Measurements from ENCODE around the gene MYCBPAP.

The MYCBPAP gene, protein sequence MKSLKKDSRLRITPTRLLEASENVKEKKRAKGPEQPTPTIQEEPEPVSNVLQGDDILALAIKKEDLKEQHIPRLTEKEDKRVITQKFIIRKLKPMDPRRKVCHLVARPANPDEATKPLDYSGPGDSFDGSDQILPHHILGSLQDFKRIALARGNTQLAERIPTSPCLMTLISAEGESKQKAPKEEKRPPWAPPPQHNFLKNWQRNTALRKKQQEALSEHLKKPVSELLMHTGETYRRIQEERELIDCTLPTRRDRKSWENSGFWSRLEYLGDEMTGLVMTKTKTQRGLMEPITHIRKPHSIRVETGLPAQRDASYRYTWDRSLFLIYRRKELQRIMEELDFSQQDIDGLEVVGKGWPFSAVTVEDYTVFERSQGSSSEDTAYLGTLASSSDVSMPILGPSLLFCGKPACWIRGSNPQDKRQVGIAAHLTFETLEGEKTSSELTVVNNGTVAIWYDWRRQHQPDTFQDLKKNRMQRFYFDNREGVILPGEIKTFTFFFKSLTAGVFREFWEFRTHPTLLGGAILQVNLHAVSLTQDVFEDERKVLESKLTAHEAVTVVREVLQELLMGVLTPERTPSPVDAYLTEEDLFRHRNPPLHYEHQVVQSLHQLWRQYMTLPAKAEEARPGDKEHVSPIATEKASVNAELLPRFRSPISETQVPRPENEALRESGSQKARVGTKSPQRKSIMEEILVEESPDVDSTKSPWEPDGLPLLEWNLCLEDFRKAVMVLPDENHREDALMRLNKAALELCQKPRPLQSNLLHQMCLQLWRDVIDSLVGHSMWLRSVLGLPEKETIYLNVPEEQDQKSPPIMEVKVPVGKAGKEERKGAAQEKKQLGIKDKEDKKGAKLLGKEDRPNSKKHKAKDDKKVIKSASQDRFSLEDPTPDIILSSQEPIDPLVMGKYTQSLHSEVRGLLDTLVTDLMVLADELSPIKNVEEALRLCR

DNA sequence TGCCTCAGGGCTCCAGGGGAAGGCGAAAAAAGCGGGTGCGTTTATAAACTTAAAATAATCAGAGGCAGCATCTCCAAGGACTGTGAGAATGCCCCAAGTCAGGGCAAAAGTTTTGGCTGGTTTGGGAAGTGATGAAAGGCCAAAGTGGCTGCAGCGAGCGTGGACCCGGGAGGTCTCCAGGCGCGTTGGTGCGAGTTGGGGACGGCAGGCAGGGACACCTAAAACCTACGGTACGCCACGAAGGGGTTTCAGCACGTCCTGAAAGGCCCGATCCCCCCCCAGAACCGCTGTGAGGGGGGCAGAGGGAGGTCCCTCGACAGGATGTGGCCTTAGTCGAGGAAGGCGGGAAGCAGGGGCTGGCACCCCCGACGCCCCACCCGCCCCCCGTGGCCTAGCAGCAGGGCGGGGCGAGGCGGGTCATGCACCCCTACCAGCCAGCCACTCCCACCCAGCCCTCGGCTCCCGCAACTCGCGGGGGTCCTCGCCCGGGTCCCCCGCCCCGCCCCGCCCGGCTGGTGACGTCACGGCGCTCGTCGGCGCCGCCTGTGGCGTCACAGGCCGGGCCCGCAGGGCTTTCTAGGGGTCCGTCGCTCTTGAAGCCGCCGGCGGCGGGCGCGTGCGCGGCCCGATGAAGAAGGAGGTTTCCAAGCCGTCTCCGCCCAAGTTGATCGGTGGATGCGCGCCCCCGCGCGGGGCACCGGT lies at the start of gene MYCBPAP:
Gene MYCBPAP, plus strand, starts transcription at position 569 of the 702 bp plus-strand sequence. CDS start 236 bp downstream, outside the sequence.
- DNase-seq = peak; percentile 93

DNA sequence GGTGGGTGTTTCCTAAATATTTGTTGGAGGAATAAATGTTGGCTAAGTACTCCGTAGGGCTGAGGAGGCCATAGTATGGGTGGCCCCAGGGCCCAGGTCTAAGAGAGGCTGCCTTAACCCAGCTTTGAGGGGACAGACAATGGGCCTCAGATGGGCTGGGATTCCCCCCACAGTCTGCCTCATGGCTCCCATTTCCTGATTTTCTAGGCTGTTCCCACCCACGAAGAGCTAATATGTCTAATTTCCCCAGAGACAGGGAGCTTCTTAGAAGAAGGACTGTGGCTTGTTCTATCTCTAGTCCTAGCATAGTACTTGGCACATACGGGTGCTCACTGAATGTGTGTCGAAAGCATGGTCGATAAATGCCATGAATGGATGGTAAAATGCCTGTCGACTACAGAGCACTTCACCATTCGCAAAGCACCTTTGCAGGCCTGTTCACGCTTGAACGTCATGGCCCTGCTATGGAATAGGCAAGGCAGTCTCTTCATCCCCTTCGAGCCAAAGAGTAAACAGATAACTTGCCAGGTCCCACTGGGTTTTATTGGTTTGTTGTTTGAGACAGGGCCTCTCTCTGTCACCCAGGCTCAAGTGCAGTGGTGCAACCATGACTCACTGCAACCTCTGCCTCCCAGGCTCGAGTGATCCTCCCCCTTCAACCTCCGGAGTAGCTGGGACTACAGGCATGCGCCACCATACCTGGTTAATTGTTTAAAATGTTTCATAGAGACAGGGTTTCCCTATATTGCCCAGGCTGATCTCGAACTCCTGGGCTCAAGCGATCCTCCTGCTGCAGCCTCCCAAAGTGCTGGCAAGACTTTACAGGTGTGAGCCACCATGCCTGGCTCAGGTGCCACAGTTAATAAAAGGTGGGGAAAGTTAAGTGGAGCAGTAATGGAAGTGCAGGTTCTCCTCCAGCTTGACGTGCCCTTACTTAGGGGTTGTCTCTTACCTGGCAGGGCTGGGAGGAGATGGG lies 49.2 kb upstream of the MYCBPAP start:
- no peak for DNase-seq

DNA sequence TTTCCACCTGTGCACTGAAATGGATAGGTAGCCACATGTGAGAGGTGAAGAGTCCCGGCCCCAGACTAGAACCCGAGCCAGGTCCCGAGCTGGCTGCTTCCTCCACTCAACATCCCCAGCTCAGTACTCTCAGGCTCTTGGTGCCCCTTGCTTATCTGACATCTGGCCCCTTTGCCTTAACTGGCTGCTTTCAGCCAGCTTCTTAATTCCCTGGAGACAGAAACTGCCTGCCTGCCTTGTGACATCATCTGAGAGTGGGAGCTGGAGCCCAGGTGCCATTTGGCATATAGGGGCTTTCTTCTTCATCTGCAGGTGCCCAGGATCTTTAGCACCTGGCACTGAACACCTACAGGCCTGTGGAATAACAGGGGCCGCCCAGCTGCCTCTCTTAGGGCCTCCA lies 48.5 kb upstream of the MYCBPAP start:
- peak; percentile 61 for DNase-seq

DNA sequence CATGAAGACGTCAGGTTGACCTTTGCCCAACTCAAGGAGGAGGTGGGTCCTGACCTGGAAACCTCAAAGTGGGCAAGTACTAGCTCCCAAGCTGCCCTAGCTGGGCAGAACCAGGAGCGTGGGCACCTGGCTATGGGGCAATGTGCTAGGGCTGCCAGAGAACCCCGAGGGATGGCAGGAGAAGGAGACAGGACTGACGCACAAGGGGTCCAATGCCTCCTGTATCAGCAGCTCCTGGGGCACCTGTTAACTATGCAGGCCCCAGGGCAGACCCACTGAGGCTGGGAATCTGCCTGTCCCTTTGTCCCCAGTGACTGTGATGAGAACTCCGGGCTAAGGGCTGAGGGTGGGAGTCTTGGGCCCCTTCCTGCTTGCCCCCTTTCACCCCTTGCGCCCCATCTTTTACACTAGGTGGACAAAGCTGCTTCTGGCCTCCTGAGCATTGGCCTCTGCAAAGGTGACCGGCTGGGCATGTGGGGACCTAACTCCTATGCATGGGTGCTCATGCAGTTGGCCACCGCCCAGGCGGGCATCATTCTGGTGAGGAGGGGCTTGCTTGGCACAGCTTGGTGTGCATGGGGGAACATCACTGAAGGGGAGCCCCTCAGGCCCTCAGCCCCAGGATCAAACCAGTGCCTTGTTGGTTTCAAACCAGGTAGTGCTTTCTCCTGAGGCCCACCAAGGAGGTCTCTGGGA lies 47.3 kb upstream of the MYCBPAP start:
- DNase-seq = no peak

DNA sequence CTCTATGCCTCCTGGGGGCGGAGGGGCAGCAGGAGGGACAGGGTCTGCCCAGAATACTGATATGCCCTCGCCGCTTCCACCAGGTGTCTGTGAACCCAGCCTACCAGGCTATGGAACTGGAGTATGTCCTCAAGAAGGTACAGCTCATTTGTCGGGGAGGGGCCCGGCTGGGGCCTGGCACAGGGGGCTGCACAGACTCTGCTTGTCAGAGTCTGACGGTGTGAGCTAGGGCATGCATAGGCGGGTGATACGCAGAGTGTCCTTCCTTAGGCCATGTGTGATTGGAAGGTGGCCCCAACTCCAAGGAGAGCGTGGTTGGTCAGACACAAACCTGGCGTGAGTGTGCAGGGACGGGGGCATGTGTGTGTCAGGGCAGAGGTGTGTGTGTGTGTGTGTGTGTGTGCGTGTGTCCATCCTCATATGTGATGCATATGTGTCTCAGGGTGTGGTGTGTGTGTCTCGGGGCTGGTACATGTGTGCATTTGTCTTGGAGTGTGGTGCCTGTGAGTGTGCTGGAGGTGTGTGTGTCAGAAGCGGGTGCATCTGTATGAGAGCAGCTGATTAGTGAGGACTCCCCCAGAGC lies 46.6 kb upstream of the MYCBPAP start:
- DNase-seq = no peak

DNA sequence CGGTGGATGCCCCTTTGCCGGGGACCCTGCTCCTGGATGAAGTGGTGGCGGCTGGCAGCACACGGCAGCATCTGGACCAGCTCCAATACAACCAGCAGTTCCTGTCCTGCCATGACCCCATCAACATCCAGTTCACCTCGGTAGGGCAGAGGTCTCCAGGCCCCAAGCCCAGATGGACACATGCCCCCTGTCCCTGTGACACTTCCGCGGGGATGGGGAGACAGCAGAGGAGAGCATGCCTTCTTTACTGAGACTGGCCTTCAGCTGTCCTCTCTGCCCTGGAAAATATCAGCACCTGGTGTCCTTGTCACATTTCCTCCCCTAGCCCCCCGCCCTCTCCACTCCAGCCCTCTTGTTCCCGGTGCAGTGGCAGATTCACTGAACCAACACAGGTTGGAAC lies 45.8 kb upstream of the MYCBPAP start:
- no peak for DNase-seq

DNA sequence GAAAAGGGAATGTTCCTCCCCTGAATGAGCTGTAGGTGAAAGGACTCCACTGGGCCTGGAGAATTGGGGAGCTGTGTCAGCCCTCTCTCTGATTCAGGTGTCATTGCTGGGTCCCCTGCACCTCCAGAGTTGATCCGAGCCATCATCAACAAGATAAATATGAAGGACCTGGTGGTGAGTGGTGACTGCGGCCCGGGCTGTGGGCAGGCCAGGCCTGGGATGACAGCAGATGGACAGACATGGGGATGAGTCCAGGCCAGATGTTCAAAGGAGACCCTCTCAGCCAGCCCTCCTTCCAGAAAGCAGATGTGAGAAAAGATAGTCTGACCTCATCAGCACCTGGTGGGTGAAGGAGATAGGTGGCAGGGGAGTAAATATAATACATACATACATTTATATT lies 44.1 kb upstream of the MYCBPAP start:
- DNase-seq = no peak

DNA sequence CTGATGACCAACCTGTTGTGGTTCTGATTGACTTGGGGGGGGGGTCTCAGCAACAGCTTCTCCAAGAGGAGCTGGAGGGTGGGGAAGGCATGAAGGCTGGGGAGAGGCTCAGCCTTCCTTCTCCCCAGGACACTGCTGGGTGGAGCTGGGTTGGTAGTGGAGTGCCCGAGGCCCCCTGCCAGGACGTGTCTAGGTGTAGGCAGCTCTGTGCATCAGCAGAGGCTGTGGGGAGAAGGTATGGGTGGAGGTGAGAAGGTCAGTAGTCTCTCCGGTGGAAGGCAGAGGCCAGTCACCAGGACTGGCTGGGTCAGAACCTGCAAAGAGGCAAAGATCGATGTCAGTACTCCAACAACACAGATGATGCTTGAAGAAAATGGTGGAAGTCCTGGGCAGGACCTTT lies 43.5 kb upstream of the MYCBPAP start:
- DNase-seq = no peak

DNA sequence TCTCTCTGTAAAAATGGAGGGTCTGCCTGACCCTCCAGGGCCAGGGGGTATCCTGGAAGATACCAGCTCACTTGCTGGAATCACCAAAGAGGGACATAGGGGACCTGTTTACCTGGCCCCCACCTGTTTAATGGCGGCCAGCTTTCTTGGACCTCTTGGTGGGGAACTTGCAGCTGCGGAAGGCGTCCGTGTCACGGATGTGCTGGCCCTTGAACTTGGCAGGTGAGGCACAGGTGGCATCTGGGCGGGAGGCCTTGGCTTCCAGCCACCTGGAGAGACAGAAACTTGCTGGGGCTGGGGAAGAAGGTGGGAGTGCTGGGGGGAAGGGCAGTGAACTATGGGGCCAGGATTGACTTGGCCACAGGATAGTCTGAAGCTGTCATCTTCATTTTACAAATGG lies 43.1 kb upstream of the MYCBPAP start:
- no peak for DNase-seq

DNA sequence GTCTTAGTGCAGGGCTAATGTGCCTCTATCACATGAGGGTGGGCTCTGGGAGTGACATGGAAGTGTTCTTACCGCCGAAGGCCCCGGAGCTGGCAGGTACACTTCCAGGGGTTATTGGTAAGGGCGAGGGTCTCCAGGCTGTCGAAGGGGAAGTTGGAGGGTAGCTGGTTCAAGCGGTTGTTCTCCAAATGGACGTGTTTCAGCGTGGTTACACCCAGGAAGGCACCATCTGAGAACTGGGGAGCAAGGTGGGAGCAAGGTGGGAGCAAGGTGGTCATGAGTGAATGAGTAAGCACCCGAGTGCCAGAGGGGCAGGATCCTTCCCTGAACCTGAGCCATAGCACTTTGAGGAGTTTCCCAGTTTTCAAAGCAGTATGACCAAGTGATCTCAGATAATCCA lies 42.6 kb upstream of the MYCBPAP start:
- no peak for DNase-seq

DNA sequence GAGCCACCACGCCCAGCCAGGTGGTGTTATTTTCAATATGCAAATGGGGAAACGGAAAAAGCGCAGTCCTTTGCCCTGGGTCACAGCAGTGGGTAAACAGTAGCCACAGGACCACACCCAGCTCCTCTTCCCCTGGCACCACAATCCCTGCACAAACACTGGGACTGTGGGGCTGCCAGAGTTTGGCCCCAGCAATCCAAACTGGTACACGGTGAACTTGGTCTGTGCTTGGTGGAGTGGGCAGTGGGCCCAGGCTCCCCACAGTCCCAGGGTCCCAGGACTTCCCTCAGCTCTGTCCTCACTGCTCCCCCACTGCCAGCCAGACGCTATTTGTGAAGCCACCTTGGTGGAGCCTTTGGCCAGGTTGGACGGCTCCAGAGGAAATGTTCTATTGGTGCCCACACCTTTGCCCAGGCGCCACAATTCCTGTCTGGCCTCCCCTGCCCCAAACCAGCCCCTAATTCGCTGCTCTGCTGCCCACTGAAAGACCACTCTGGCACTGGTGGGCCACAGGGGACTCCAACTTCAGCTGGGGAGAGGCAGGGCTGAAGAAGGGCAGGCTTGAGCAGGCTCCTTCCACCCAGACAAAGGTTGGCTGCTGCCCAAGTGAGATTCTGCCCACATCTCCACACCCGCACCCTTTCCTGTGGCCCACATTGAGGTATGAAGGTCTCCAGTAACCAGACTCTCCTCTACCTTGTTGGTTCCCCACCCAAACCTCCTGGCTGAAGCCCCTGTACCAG lies 41.7 kb upstream of the MYCBPAP start:
- DNase-seq = peak; percentile 90

DNA sequence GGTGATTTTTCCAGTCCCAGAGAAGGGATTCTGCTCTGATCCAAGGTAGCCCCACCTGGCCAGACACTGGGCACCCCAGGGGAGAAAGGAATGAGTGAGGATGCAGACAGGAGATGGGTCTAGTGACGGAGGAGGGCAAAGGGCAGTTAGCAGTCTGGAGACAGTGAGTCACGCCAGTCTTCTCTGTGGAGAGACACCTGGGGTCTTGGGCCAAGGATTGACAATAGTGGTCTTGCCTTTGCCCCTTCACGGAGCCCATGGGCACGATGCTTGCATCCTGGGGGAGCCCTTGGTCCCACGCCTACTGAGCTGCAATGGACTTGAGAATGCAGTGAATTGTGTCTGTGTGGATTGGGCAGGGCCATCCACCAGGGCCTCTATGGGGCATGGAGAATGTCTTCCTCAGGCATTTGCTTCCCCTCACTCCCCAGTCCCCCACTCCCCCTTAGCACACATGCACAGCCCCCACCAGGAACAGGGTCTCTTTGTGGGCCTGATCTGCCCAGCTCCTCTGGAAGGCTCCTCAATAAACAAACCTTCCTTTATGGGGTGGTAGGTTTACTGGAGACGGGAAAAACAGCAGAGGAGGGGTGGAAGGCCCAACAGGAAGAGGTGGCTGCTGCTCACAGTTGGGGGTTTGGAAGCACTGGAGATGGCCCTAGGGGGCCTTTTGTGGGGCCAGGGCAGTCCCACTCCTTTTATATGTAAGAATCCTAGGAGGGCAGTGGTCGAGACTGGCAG lies 41.0 kb upstream of the MYCBPAP start:
- DNase-seq = peak; percentile 37

DNA sequence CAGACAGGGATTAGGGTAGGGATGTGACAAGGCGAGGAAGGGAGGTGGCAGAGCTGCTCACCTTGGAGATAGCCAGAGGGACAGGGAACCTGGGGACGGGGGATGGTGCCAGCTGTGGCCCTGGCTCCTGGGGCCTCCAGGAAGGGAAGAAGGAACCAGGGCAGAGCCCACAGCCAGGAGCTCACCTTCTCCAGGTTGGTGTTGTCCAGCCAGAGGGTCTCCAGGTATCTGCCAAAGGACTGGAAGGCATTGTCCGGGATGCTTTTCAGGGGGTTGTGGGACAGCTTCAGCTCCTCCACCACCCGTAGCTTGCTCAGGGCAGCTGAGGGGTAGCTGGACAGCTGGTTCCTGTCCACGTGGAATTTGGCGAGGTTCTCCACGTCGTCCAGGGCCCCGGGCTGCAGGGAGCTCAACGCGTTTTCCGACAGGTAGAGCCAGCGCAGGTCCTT lies 40.4 kb upstream of the MYCBPAP start:
- DNase-seq = no peak

DNA sequence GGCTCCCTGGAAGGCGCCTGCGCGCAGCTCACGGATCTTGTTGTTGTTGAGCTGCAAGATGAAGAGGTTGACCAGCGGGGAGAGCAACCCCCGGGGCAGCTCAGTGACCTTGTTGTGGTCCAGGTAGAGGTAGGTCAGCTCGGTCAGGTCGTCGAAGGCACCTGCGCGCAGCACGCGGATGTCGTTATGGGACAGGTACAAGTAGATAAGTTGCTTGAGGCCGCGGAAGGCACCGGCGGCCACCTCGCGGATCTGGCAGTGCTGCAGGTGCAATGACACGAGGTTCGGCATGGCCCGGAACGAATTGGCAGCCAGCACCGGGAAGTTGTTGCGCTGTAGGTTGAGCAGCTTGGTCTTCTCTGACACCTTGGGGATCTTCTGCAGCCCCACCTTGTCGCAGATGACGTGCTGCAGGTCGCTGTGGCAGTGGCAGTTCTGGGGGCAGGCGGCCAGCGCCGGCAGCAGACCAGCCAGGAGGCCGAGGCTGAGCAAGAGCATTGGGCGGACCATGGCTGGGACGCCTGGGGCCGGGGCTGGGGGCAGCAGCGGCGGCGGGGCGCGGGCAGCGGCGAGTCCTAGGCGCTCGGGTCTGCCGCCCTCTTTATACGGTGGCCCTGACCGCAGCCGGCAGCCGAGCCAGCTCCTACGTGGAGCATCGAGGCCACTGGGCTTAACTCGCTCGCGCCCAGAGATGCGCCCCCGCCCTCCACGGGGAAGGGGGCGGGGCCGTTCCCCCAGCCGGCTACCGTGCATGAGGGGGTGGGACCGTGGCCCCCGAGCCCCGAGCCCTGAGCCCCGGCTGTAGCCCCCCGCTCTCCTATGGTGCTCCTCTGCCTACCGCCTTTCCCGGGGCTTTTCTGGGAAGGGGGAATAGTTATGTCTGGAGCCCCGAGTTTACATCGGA lies 39.7 kb upstream of the MYCBPAP start, which contains the start of gene CHAD:
Gene CHAD, minus strand, starts transcription at position 577 of the 904 bp plus-strand sequence. Its CDS starts 67 bp downstream, at position 510.
- DNase-seq = peak; percentile 35

DNA sequence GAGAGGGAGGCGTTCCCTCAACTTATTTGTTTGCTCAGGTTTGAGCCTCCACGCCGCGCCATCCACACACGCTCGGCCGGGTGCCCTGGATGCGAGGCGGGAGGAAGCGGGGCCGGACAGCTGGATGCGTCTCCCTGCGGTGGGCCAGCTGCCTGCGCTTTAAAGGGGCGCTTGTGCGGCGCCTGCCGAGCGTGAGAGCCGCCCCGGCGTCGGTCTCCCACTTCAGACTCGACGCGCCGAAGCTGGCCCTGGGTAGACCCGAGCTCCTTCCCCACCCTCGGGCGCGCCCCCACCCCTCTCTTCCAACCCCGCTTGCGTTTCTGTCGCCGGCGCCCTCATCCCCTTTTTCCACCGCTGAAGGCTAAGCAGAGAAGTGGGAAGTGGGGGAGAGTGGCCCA lies 39.0 kb upstream of the MYCBPAP start:
- DNase-seq = peak; percentile 55

DNA sequence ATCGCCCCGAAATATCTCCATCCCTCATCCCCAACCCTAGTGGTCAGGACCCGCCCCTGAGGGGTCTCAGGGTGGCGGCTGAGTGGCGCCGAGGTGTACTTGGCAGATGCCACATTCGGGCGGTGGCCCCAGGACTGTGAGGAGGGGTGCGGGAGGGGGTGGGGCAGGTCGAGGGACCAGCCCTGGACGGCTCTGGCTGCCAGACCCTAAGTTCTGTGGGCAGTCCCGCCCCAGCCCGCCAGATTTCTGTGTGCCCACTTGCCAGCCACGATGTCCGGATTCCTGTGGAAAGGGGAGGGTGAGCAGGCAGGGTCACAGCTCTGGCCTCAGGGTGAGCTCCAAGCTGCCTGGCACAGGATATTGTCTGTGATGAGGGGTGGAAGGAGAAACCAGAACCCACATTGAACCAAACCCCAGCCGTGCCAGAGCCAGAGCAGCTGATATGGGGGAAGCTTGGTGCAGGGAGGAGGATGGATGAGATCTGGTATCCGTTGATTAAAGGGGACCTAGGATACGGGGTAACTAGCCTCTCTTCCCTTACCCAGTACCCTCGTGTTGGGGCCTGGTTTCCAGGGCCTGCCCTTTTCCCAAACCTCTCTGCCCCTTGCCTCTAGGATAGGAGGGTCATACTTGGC lies 38.5 kb upstream of the MYCBPAP start:
- no peak for DNase-seq

DNA sequence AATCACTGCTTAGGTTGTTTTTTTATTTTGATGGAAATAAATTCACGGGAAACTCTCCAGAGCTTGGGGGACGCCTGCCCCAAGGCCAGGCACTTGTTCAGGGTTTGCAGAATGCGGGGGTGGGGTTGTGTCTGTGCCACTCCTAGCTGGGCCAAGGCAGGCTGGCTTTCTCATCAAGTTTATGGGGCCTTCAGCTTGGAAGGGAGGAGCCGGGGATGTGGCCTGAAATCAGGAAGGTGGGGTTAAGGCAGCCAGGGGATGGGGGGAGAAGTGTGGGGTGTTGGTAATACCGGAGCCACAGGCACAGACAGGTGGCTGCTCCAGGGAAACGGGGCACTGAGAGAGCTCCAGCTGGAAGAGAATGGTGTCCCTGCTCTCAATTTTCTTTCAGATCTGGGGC lies 37.8 kb upstream of the MYCBPAP start:
- peak; percentile 25 for DNase-seq
